Astrocyte (in vitro differentiated cells and primary cell): Measurements from ENCODE around the gene SLC22A13.

Experiments used
- EZH2 ChIP-seq: IDR thresholded peaks from 2 replicates; pipeline ENCODE4 v1.6.1; 2012; ENCODE audit warnings: mild to moderate bottlenecking, low read length, inconsistent platforms; ENCODE audit not compliant: insufficient read depth
- TF ChIP-seq, protein P1 (sequence below): IDR thresholded peaks from 2 replicates; pipeline ENCODE4 v1.5.1; 2011; ENCODE audit warnings: low read depth, mild to moderate bottlenecking, inconsistent platforms, low read length, moderate library complexity; ENCODE audit not compliant: insufficient read depth

DNA sequence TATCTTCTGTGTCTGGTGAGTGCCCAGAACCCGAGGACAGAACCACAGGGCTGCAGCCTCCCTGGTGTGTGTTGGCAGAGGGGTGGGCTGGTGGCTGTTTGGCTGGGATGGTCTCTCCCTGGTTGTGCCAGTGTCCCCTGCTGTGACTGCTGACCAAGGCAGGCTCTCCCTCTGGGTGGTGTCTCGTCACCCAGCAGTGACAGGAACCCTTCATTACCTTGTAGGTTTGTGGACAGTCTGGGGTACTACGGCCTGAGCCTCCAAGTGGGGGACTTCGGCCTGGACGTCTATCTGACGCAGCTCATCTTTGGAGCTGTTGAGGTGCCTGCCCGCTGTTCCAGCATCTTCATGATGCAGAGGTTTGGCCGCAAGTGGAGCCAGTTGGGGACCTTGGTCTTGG is 10.0 kb downstream of the SLC22A13 start:
- TF ChIP-seq, protein P1, sequence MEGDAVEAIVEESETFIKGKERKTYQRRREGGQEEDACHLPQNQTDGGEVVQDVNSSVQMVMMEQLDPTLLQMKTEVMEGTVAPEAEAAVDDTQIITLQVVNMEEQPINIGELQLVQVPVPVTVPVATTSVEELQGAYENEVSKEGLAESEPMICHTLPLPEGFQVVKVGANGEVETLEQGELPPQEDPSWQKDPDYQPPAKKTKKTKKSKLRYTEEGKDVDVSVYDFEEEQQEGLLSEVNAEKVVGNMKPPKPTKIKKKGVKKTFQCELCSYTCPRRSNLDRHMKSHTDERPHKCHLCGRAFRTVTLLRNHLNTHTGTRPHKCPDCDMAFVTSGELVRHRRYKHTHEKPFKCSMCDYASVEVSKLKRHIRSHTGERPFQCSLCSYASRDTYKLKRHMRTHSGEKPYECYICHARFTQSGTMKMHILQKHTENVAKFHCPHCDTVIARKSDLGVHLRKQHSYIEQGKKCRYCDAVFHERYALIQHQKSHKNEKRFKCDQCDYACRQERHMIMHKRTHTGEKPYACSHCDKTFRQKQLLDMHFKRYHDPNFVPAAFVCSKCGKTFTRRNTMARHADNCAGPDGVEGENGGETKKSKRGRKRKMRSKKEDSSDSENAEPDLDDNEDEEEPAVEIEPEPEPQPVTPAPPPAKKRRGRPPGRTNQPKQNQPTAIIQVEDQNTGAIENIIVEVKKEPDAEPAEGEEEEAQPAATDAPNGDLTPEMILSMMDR = no peak
- TF ChIP-seq EZH2 = no peak
